HepG2 (cell line): ENCODE results near the gene RBM15B. TPM values are rescaled to one million over a fixed set of nuclear protein-coding genes. Genes with fewer than 3 reads are reported as not detected.

Source experiments
- ARNT ChIP-seq: fragments of 450-650 bp; IDR thresholded peaks from 2 replicates; pipeline ENCODE4 v1.6.1; 2017
- BCL6 ChIP-seq: IDR thresholded peaks from 2 replicates; pipeline ENCODE4 v1.6.1; 2016; ENCODE audit warnings: missing genetic modification reagents, missing compliant biosample characterization
- BRD4 ChIP-seq: sonication (generic); formaldehyde crosslinking; IDR thresholded peaks from 2 replicates; pipeline ENCODE4 v1.4.0; 2020; ENCODE audit warnings: missing genetic modification reagents
- CBX1 ChIP-seq: IDR thresholded peaks from one replicate; pipeline ENCODE4 v1.6.1; 2016; ENCODE audit warnings: antibody characterized with exemption, low read depth
- CHCHD3 ChIP-seq: sonication (generic); formaldehyde crosslinking; IDR thresholded peaks from 2 replicates; pipeline ENCODE4 v1.8.0; 2022; ENCODE audit warnings: mild to moderate bottlenecking, missing genetic modification reagents, moderate library complexity
- CHD4 ChIP-seq: fragments of 200-600 bp; sonication (generic); IDR thresholded peaks from 2 replicates; pipeline ENCODE4 v1.7.0; 2017; ENCODE audit warnings: mild to moderate bottlenecking, low read length, borderline replicate concordance
- GATAD2A ChIP-seq: IDR thresholded peaks from 2 replicates; pipeline ENCODE4 v1.6.1; 2016
- GLI4 ChIP-seq: sonication (generic); formaldehyde crosslinking; IDR thresholded peaks from 2 replicates; pipeline ENCODE4 v1.5.1; 2020; ENCODE audit warnings: missing genetic modification reagents, mild to moderate bottlenecking, moderate library complexity, borderline replicate concordance
- HMG20A ChIP-seq: IDR thresholded peaks from 2 replicates; pipeline ENCODE4 v1.6.1; 2016; ENCODE audit warnings: borderline replicate concordance
- IKZF5 ChIP-seq: IDR thresholded peaks from 2 replicates; pipeline ENCODE4 v1.6.1; 2018; ENCODE audit warnings: missing genetic modification reagents, mild to moderate bottlenecking, missing compliant biosample characterization
- JUN ChIP-seq: sonication (generic); formaldehyde crosslinking; IDR thresholded peaks from 2 replicates; pipeline ENCODE4 v1.4.0; 2020; ENCODE audit warnings: mild to moderate bottlenecking, missing genetic modification reagents
- NAIF1 ChIP-seq: sonication (generic); formaldehyde crosslinking; IDR thresholded peaks from 2 replicates; pipeline ENCODE4 v1.5.0; 2020; ENCODE audit warnings: mild to moderate bottlenecking, missing genetic modification reagents, borderline replicate concordance
- PCBP2 ChIP-seq: fragments of 200-400 bp; formaldehyde crosslinking; optimal IDR thresholded peaks from 2 replicates; pipeline ENCODE3; 2018; ENCODE audit warnings: low read length, low read depth; ENCODE audit not compliant: poor library complexity, severe bottlenecking
- POLR2A ChIP-seq, 2 experiments: IDR thresholded peaks; 2 replicates each; pipeline ENCODE4 v1.6.1; 2011; ENCODE audit warnings: low read depth in 2 of 2, low read length in 2 of 2, mild to moderate bottlenecking in 1 of 2, moderate library complexity in 1 of 2; ENCODE audit not compliant: insufficient read depth in 1 of 2
- PRDM4 ChIP-seq: sonication (generic); formaldehyde crosslinking; IDR thresholded peaks from 2 replicates; pipeline ENCODE4 v1.9.0; 2021; ENCODE audit warnings: missing genetic modification reagents, borderline replicate concordance
- RARG ChIP-seq: sonication (generic); formaldehyde crosslinking; IDR thresholded peaks from 2 replicates; pipeline ENCODE4 v1.4.0; 2020; ENCODE audit warnings: low read depth, mild to moderate bottlenecking, missing genetic modification reagents
- RCOR2 ChIP-seq: IDR thresholded peaks from 2 replicates; pipeline ENCODE4 v1.6.1; 2016; ENCODE audit warnings: missing biosample characterization, missing genetic modification reagents
- SATB2 ChIP-seq: sonication (generic); formaldehyde crosslinking; IDR thresholded peaks from 2 replicates; pipeline ENCODE4 v1.5.0; 2020; ENCODE audit warnings: missing genetic modification reagents
- SRSF4 ChIP-seq: fragments of 200-400 bp; formaldehyde crosslinking; IDR thresholded peaks from one replicate; pipeline ENCODE4 v1.6.1; 2018; ENCODE audit warnings: mild to moderate bottlenecking, low read depth, low read length, moderate library complexity; ENCODE audit not compliant: poor library complexity, severe bottlenecking
- U2AF1 ChIP-seq: fragments of 200-400 bp; formaldehyde crosslinking; optimal IDR thresholded peaks from 2 replicates; pipeline ENCODE3; 2017; ENCODE audit warnings: mild to moderate bottlenecking, low read depth, low read length
- WIZ ChIP-seq: sonication (generic); formaldehyde crosslinking; IDR thresholded peaks from 2 replicates; pipeline ENCODE4 v1.5.1; 2020; ENCODE audit warnings: mild to moderate bottlenecking, missing genetic modification reagents
- XRCC5 ChIP-seq: fragments of 200-400 bp; formaldehyde crosslinking; optimal IDR thresholded peaks from 2 replicates; pipeline ENCODE3; 2017; ENCODE audit warnings: mild to moderate bottlenecking, low read length
- ZBTB25 ChIP-seq: IDR thresholded peaks from 2 replicates; pipeline ENCODE4 v1.6.1; 2018; ENCODE audit warnings: missing genetic modification reagents
- ZNF143 ChIP-seq: sonication (generic); formaldehyde crosslinking; IDR thresholded peaks from 2 replicates; pipeline ENCODE4 v1.4.0; 2020; ENCODE audit warnings: missing genetic modification reagents
- ZNF235 ChIP-seq: sonication (generic); formaldehyde crosslinking; IDR thresholded peaks from 2 replicates; pipeline ENCODE4 v1.8.1; 2023; ENCODE audit warnings: mild to moderate bottlenecking, missing genetic modification reagents, borderline replicate concordance
- ZNF263 ChIP-seq: sonication (generic); formaldehyde crosslinking; IDR thresholded peaks from 2 replicates; pipeline ENCODE4 v1.4.0; 2020; ENCODE audit warnings: missing genetic modification reagents
- ZNF326 ChIP-seq: sonication (generic); formaldehyde crosslinking; IDR thresholded peaks from 2 replicates; pipeline ENCODE4 v1.4.0; 2020; ENCODE audit warnings: missing genetic modification reagents, borderline replicate concordance
- ZNF879 ChIP-seq: sonication (generic); formaldehyde crosslinking; IDR thresholded peaks from 2 replicates; pipeline ENCODE4 v1.8.1; 2023; ENCODE audit warnings: missing genetic modification reagents
- polyA plus RNA-seq, 8 experiments: library from polyadenylated mRNA; depleted of rRNA in 3 of 8; stranded (reverse) in 7 of 8; unstranded in 1 of 8; fragments of >200 nt; fragmentation: Illumina TruSeq in 4 of 8; extraction: Trizol in 4 of 8; gene quantifications; 2 replicates each; pipeline versions ENCODE4 v1.2.1 to v1.2.3, GENCODE V29; 2011 to 2016; ENCODE audit warnings: low read depth in 4 of 8, missing spikeins in 1 of 8, mixed read lengths in 1 of 8; ENCODE audit not compliant: insufficient read depth in 1 of 8
- total RNA-seq, 5 experiments: library from RNA; depleted of rRNA; stranded (reverse); fragments of >200 nt; fragmentation: Illumina TruSeq; extraction: Trizol; gene quantifications; 2 replicates each; pipeline ENCODE4 v1.2.3, GENCODE V29; 2016; ENCODE audit warnings: low read depth in 1 of 5

Gene RBM15B
- total and polyA plus RNA-seq, 2 of the 13 experiments (the other 11 are each of a cell fraction or from before 2014, with no cell fraction given): 8.2 to 19.3 TPM

GRCh38 chr3:51384055-51384725, 6.9 kb upstream of the RBM15B start (continued):
- TF ChIP-seq JUN (CRISPR knock-in tag): no peak
- TF ChIP-seq BRD4 (CRISPR knock-in tag): no peak
- TF ChIP-seq GATAD2A (CRISPR knock-in tag): no peak
- no peak; a peak in 1 of 4 replicates for TF ChIP-seq POLR2A (IDR thresholded peaks at IDR 0.05; ENCODE audit: insufficient read depth in 1 of 2, low read depth in 2 of 2, low read length in 2 of 2)
- no peak for TF ChIP-seq PCBP2
- no peak for TF ChIP-seq CHD4
- no peak for TF ChIP-seq ZNF326
- TF ChIP-seq CBX1: no peak
- TF ChIP-seq IKZF5 (CRISPR knock-in tag): no peak; the same call in 1 of the 2 replicates
- no peak for TF ChIP-seq ZNF263 (CRISPR knock-in tag)
- no peak for TF ChIP-seq BCL6 (CRISPR knock-in tag)
- TF ChIP-seq GLI4 (CRISPR knock-in tag): peak; percentile 73; the same call in 1 of the 2 replicates
- no peak for TF ChIP-seq ZNF143
- TF ChIP-seq ARNT: no peak
- TF ChIP-seq ZNF879 (CRISPR knock-in tag): no peak
- TF ChIP-seq NAIF1 (CRISPR knock-in tag): no peak
- TF ChIP-seq PRDM4 (CRISPR knock-in tag): 0 out of 2 replicates have a peak, but pooled peaks have one; percentile 36
- no peak for TF ChIP-seq CHCHD3
- no peak for TF ChIP-seq RARG
- no peak for TF ChIP-seq SRSF4
- no peak for TF ChIP-seq ZBTB25
- TF ChIP-seq ZNF235 (CRISPR knock-in tag): 0 out of 2 replicates have a peak, but pooled peaks have one; percentile 85
- peak; percentile 13; the same call in 1 of the 2 replicates for TF ChIP-seq WIZ
- peak; percentile 4 for TF ChIP-seq XRCC5
- no peak for TF ChIP-seq SATB2 (CRISPR knock-in tag)
- TF ChIP-seq RCOR2: no peak
- no peak for TF ChIP-seq HMG20A (CRISPR knock-in tag)
- TF ChIP-seq U2AF1: no peak
